GM12878 (cell line): ENCODE data around the gene TMCO6. TPM values are rescaled to one million over a fixed set of nuclear protein-coding genes. Genes with fewer than 3 reads are reported as not detected.

Experiments used
- BACH1 ChIP-seq: fragments of 450-650 bp; IDR thresholded peaks from 2 replicates; pipeline ENCODE4 v1.6.1; 2017; ENCODE audit warnings: mild to moderate bottlenecking, borderline replicate concordance
- DPF2 ChIP-seq: fragments of 450-650 bp; IDR thresholded peaks from 2 replicates; pipeline ENCODE4 v1.6.1; 2017; ENCODE audit warnings: mild to moderate bottlenecking
- RB1 ChIP-seq: fragments of 450-650 bp; formaldehyde crosslinking; IDR thresholded peaks from 2 replicates; pipeline ENCODE4 v1.6.1; 2017; ENCODE audit warnings: mild to moderate bottlenecking, borderline replicate concordance
- RBBP5 ChIP-seq: fragments of 200-600 bp; sonication (generic); conservative IDR thresholded peaks from 2 replicates; pipeline ENCODE4 v1.6.1; 2016
- RFX5 ChIP-seq: IDR thresholded peaks from 2 replicates; pipeline ENCODE4 v1.6.1; 2011; ENCODE audit warnings: low read depth, low read length, improper control_type of control experiment
- SIX5 ChIP-seq: IDR thresholded peaks from 2 replicates; pipeline ENCODE4 v1.6.1; 2011; ENCODE audit warnings: mild to moderate bottlenecking, low read depth, low read length, moderate library complexity; ENCODE audit not compliant: severe bottlenecking
- SMARCA5 ChIP-seq: fragments of 450-650 bp; IDR thresholded peaks from 2 replicates; pipeline ENCODE4 v1.6.1; 2017; ENCODE audit warnings: mild to moderate bottlenecking
- ZNF274 ChIP-seq: IDR thresholded peaks from one replicate; pipeline ENCODE4 v1.8.0; 2011; ENCODE audit not compliant: insufficient read length, insufficient read depth
- ZNF622 ChIP-seq: fragments of 450-650 bp; IDR thresholded peaks from 2 replicates; pipeline ENCODE4 v1.6.1; 2017; ENCODE audit warnings: mild to moderate bottlenecking, inconsistent platforms
- polyA plus RNA-seq, 11 experiments: library from polyadenylated mRNA; depleted of rRNA in 4 of 11; unstranded in 6 of 11; stranded (reverse) in 5 of 11; fragments of >200 nt; fragmentation: Nextera tagmentation in 4 of 11; fragmentation: Illumina TruSeq in 1 of 11; extraction: Ambion mirVana in 4 of 11; extraction: Trizol in 1 of 11; gene quantifications; 1 replicate in 1 of 11; 2 replicates in 10 of 11; pipeline versions ENCODE4 v1.2.1 to v1.2.3, GENCODE V29; 2011 to 2016; ENCODE audit warnings: inconsistent platforms in 2 of 11, missing spikeins in 2 of 11, low read depth in 1 of 11
- total RNA-seq, 4 experiments: library from RNA; depleted of rRNA in 3 of 4; stranded (reverse); fragments of >200 nt in 3 of 4; fragmentation: Illumina TruSeq in 1 of 4; extraction: Trizol in 1 of 4; gene quantifications; 2 replicates each; pipeline versions ENCODE4 v1.2.1 to v1.2.3, GENCODE V29; 2013 to 2021
- TF ChIP-seq, protein P1 (sequence below): IDR thresholded peaks from 2 replicates; pipeline ENCODE4 v1.6.1; 2012; ENCODE audit warnings: low read length, inconsistent platforms
- TF ChIP-seq, protein P2 (sequence below): fragments of 450-650 bp; IDR thresholded peaks from 2 replicates; pipeline ENCODE4 v1.6.1; 2017; ENCODE audit warnings: mild to moderate bottlenecking
- TF ChIP-seq, protein P3 (sequence below): fragments of 450-650 bp; IDR thresholded peaks from 2 replicates; pipeline ENCODE4 v1.6.1; 2017; ENCODE audit warnings: antibody characterized with exemption, mild to moderate bottlenecking, moderate library complexity
- TF ChIP-seq, protein P4 (sequence below): fragments of 450-650 bp; IDR thresholded peaks from 2 replicates; pipeline ENCODE4 v1.6.1; 2016; ENCODE audit warnings: mild to moderate bottlenecking
- TF ChIP-seq, protein P5 (sequence below): fragments of 450-650 bp; formaldehyde crosslinking; IDR thresholded peaks from 2 replicates; pipeline ENCODE4 v1.4.0; 2020; ENCODE audit warnings: mild to moderate bottlenecking, moderate library complexity

TMCO6 gene
- total and polyA plus RNA-seq, 10 of the 15 experiments (the other 5 are each of a cell fraction or from before 2014, with no cell fraction given): 4.1 to 21.6 (median 11.7) TPM

DNA sequence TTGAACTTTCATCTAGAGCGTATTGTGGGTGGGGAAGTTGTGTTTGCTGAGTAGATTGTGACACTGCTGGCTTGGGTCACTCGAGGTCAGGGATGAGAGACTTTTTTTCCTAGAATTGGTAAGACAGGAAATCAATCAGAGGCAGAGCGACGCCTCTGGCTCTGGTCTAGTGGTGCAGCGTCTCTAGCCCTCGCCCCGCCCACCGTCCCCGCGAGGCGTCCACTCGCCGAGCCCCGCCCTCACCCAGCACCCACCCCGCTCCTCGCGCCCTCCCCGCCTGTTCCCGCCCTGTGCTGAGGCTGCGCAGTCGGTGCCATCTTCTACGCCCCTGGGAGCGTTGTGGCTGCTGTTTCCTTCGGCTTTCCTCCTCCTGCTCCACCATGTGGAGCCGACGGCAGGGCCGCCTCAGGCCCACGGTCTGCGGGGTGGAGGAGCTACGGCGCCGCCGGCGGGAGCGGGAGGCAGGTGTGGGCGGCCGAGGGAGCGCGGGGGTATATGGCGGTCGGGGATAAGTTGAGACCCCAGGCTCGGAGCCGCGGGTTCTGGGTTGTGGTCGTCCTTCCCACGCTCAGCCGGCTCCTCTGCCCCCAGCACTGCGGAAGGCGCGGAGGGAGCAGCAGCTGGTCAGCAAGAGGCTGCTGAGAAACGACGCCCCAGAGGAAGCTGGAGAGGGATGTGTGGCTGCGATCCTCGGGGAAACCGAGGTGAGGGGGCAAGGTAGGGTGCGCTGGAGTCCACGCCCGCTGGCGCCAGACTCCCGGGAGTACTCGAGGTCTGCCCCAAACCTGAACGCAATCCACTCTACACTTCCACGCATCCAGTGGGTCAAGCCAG is at the start of gene TMCO6 (continued):
- TF ChIP-seq, protein P1, sequence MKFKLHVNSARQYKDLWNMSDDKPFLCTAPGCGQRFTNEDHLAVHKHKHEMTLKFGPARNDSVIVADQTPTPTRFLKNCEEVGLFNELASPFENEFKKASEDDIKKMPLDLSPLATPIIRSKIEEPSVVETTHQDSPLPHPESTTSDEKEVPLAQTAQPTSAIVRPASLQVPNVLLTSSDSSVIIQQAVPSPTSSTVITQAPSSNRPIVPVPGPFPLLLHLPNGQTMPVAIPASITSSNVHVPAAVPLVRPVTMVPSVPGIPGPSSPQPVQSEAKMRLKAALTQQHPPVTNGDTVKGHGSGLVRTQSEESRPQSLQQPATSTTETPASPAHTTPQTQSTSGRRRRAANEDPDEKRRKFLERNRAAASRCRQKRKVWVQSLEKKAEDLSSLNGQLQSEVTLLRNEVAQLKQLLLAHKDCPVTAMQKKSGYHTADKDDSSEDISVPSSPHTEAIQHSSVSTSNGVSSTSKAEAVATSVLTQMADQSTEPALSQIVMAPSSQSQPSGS: no peak
- TF ChIP-seq RBBP5 (no peak), SMARCA5 (no peak; the same call in 1 of the 2 replicates), DPF2 (peak; percentile 77), RFX5 (no peak), RB1 (peak; percentile 87; the same call in 1 of the 2 replicates), ZNF274 (no peak), BACH1 (peak; percentile 60; the same call in 1 of the 2 replicates), SIX5 (no peak), ZNF622 (no peak)
- TF ChIP-seq, protein P2, sequence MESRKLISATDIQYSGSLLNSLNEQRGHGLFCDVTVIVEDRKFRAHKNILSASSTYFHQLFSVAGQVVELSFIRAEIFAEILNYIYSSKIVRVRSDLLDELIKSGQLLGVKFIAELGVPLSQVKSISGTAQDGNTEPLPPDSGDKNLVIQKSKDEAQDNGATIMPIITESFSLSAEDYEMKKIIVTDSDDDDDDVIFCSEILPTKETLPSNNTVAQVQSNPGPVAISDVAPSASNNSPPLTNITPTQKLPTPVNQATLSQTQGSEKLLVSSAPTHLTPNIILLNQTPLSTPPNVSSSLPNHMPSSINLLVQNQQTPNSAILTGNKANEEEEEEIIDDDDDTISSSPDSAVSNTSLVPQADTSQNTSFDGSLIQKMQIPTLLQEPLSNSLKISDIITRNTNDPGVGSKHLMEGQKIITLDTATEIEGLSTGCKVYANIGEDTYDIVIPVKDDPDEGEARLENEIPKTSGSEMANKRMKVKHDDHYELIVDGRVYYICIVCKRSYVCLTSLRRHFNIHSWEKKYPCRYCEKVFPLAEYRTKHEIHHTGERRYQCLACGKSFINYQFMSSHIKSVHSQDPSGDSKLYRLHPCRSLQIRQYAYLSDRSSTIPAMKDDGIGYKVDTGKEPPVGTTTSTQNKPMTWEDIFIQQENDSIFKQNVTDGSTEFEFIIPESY: no peak
- TF ChIP-seq, protein P3, sequence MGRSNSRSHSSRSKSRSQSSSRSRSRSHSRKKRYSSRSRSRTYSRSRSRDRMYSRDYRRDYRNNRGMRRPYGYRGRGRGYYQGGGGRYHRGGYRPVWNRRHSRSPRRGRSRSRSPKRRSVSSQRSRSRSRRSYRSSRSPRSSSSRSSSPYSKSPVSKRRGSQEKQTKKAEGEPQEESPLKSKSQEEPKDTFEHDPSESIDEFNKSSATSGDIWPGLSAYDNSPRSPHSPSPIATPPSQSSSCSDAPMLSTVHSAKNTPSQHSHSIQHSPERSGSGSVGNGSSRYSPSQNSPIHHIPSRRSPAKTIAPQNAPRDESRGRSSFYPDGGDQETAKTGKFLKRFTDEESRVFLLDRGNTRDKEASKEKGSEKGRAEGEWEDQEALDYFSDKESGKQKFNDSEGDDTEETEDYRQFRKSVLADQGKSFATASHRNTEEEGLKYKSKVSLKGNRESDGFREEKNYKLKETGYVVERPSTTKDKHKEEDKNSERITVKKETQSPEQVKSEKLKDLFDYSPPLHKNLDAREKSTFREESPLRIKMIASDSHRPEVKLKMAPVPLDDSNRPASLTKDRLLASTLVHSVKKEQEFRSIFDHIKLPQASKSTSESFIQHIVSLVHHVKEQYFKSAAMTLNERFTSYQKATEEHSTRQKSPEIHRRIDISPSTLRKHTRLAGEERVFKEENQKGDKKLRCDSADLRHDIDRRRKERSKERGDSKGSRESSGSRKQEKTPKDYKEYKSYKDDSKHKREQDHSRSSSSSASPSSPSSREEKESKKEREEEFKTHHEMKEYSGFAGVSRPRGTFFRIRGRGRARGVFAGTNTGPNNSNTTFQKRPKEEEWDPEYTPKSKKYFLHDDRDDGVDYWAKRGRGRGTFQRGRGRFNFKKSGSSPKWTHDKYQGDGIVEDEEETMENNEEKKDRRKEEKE: no peak
- TF ChIP-seq, protein P4, sequence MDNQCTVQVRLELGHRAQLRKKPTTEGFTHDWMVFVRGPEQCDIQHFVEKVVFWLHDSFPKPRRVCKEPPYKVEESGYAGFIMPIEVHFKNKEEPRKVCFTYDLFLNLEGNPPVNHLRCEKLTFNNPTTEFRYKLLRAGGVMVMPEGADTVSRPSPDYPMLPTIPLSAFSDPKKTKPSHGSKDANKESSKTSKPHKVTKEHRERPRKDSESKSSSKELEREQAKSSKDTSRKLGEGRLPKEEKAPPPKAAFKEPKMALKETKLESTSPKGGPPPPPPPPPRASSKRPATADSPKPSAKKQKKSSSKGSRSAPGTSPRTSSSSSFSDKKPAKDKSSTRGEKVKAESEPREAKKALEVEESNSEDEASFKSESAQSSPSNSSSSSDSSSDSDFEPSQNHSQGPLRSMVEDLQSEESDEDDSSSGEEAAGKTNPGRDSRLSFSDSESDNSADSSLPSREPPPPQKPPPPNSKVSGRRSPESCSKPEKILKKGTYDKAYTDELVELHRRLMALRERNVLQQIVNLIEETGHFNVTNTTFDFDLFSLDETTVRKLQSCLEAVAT: no peak; the same call in 1 of the 2 replicates
- TF ChIP-seq, protein P5, sequence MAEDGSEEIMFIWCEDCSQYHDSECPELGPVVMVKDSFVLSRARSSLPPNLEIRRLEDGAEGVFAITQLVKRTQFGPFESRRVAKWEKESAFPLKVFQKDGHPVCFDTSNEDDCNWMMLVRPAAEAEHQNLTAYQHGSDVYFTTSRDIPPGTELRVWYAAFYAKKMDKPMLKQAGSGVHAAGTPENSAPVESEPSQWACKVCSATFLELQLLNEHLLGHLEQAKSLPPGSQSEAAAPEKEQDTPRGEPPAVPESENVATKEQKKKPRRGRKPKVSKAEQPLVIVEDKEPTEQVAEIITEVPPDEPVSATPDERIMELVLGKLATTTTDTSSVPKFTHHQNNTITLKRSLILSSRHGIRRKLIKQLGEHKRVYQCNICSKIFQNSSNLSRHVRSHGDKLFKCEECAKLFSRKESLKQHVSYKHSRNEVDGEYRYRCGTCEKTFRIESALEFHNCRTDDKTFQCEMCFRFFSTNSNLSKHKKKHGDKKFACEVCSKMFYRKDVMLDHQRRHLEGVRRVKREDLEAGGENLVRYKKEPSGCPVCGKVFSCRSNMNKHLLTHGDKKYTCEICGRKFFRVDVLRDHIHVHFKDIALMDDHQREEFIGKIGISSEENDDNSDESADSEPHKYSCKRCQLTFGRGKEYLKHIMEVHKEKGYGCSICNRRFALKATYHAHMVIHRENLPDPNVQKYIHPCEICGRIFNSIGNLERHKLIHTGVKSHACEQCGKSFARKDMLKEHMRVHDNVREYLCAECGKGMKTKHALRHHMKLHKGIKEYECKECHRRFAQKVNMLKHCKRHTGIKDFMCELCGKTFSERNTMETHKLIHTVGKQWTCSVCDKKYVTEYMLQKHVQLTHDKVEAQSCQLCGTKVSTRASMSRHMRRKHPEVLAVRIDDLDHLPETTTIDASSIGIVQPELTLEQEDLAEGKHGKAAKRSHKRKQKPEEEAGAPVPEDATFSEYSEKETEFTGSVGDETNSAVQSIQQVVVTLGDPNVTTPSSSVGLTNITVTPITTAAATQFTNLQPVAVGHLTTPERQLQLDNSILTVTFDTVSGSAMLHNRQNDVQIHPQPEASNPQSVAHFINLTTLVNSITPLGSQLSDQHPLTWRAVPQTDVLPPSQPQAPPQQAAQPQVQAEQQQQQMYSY (CRISPR knock-in tag): no peak
